Esophagus squamous epithelium (tissue), 5 donors: Measurements from ENCODE around the gene LPIN2. TPM values are rescaled to one million over a fixed set of nuclear protein-coding genes. Genes with fewer than 3 reads are reported as not detected.

Experiments
- DNase-seq: peaks from one replicate; lab custom pipeline; 2025; lab: John Stamatoyannopoulos, UW
- H3K27ac ChIP-seq, 4 donors: fragments of 200-600 bp; sonication (generic); one replicate each; pipeline ENCODE4 v1.5.1; 2016 to 2019; ENCODE audit warnings: mild to moderate bottlenecking in 1 of 4
- H3K27me3 ChIP-seq, 4 donors: fragments of 200-600 bp; sonication (generic); 1 replicate in 3 of 4; 2 replicates in 1 of 4; pipeline versions ENCODE4 v1.5.1 to v1.6.0; 2017 to 2021; ENCODE audit warnings: antibody characterized with exemption in 1 of 4
- H3K36me3 ChIP-seq, 3 donors: fragments of 200-600 bp; sonication (generic); one replicate each; pipeline ENCODE4 v1.5.1; 2016 to 2019
- H3K4me1 ChIP-seq, 3 donors: fragments of 200-600 bp; sonication (generic); one replicate each; pipeline ENCODE4 v1.5.1; 2017 to 2019
- H3K4me3 ChIP-seq, 4 donors: fragments of 200-600 bp; sonication (generic); 1 replicate in 3 of 4; 2 replicates in 1 of 4; pipeline ENCODE4 v1.5.1; 2016 to 2019; ENCODE audit warnings: mild to moderate bottlenecking in 2 of 4, moderate library complexity in 1 of 4
- H3K9me3 ChIP-seq, 3 donors: fragments of 200-600 bp; sonication (generic); one replicate each; pipeline ENCODE4 v1.5.1; 2016 to 2019
- CTCF ChIP-seq, 6 experiments: fragments of 450-650 bp in 4 of 6; fragments of 200-600 bp in 2 of 6; sonication (generic) in 2 of 6; IDR thresholded peaks; one replicate each; pipeline ENCODE4 v1.5.1; 2016 to 2019; ENCODE audit warnings: antibody characterized with exemption in 6 of 6, mild to moderate bottlenecking in 4 of 6, moderate library complexity in 4 of 6
- POLR2A ChIP-seq, 4 donors: fragments of 450-650 bp; IDR thresholded peaks; one replicate each; pipeline ENCODE4 v1.6.1; 2017; ENCODE audit warnings: antibody characterized with exemption in 4 of 4, mild to moderate bottlenecking in 4 of 4, moderate library complexity in 3 of 4
- WGBS, 2 donors: methylation state at CpG; one replicate each; pipeline ENCODE4 v1.1.5; 2018; 5-methylcytosine and 5-hydroxymethylcytosine counted together
- intact Hi-C: fragments of 100-400 bp; cut with DNase I; formaldehyde crosslinking; loops from one replicate; pipeline ENCODE4 v1.15.0; 2022
- total RNA-seq, 4 donors: library from RNA; depleted of rRNA; stranded (reverse); fragments of >200 nt; gene quantifications; one replicate each; pipeline ENCODE4 v1.1.0, GENCODE V29; 2016
- donor health status: DM: yes; HTN: yes; CAD: no.

LPIN2 gene
- total RNA-seq, 4 donors from 2014 or later: 7.2 to 17.9 (median 12.6) TPM

- no peak for DNase-seq
- peaks cover 11 to 56% (median 21%) of the 10 kb centered on the region in 3 donors for H3K4me1 ChIP-seq
- no peak overlapping the region for H3K4me3 ChIP-seq
- no peaks in the 10 kb centered on the region for H3K9me3 ChIP-seq
- TF ChIP-seq POLR2A (IDR thresholded peaks at IDR 0.05) (no peak), CTCF (IDR thresholded peaks at IDR 0.05) (no peak)
- WGBS, 2 donors: 16 to 35% methylated on average over 4 of the region's 4 CpGs
- intact Hi-C loops: no loop called here
- H3K27me3 ChIP-seq: peaks cover 0 to 52% (median 0%) of the 10 kb centered on the region in 4 donors
- peak overlapping the region in 3 of 4 donors; percentile 66 to 84 (median 83) for H3K27ac ChIP-seq
- peaks cover 0 to 5% (median 0%) of the 10 kb centered on the region in 3 donors for H3K36me3 ChIP-seq
Measured at GRCh38 chr18:3015204-3015592, 2.3 kb upstream of the LPIN2 start.

GRCh38 chr18:3014503-3015203 is 1.7 kb upstream of the LPIN2 start:
- intact Hi-C loops: no loop called here
- H3K4me1 ChIP-seq: peaks cover 11 to 61% (median 21%) of the 10 kb centered on the region in 3 donors
- H3K27ac ChIP-seq: peak overlapping the region in 3 of 4 donors; percentile 66 to 84 (median 83)
- DNase-seq: no peak
- H3K36me3 ChIP-seq: peaks cover 0 to 5% (median 0%) of the 10 kb centered on the region in 3 donors
- no peaks in the 10 kb centered on the region for H3K9me3 ChIP-seq
- WGBS, 2 donors: 34 to 52% methylated on average over 7 of the region's 7 CpGs
- peaks cover 0 to 56% (median 0%) of the 10 kb centered on the region in 4 donors for H3K27me3 ChIP-seq
- peak overlapping the region in 1 of 4 donors; percentile 36 for H3K4me3 ChIP-seq
- TF ChIP-seq POLR2A (IDR thresholded peaks at IDR 0.05): no peak
- TF ChIP-seq CTCF (IDR thresholded peaks at IDR 0.05): no peak

GRCh38 chr18:3012136-3013023 is 564 bp downstream of the LPIN2 start:
- 4 to 6% methylated on average over 12 to 27 of the region's 78 CpGs for WGBS, 2 donors
- Histone ChIP-seq H3K27me3 (peaks cover 0 to 55% (median 0%) of the 10 kb centered on the region in 4 donors), H3K9me3 (no peaks in the 10 kb centered on the region), H3K27ac (peak overlapping the region; percentile 77 to 98 (median 90)), H3K4me3 (peak overlapping the region; percentile 66 to 94 (median 85)), H3K36me3 (peaks cover 0 to 5% (median 0%) of the 10 kb centered on the region in 3 donors), H3K4me1 (peaks cover 11 to 78% (median 21%) of the 10 kb centered on the region in 3 donors)
- no peak for TF ChIP-seq POLR2A (IDR thresholded peaks at IDR 0.05)
- TF ChIP-seq CTCF (IDR thresholded peaks at IDR 0.05): no peak
- intact Hi-C loops: no loop called here
- no peak for DNase-seq

- DNase-seq: no peak
- WGBS, 2 donors: 65 to 91% methylated on average over 4 of the region's 4 CpGs
- intact Hi-C loops: no loop called here
Measured at GRCh38 chr18:3010086-3010485, 2.9 kb downstream of the LPIN2 start.

More at GRCh38 chr18:3010086-3010485, 2.9 kb downstream of the LPIN2 start:
- Histone ChIP-seq H3K9me3 (no peaks in the 10 kb centered on the region), H3K27me3 (peaks cover 0 to 40% (median 0%) of the 10 kb centered on the region in 4 donors), H3K4me1 (peaks cover 5 to 65% (median 21%) of the 10 kb centered on the region in 3 donors), H3K36me3 (peaks cover 0 to 5% (median 0%) of the 10 kb centered on the region in 3 donors), H3K27ac (peak overlapping the region in 1 of 4 donors; percentile 19), H3K4me3 (no peak overlapping the region)
- TF ChIP-seq POLR2A (IDR thresholded peaks at IDR 0.05) (no peak), CTCF (IDR thresholded peaks at IDR 0.05) (no peak)
